ENCODE measurements around the gene RABL3. TPM values are rescaled to one million over a fixed set of nuclear protein-coding genes. Genes with fewer than 3 reads are reported as not detected.
A peak's percentile ranks its signal among the peaks of the same experiment; 100 is the strongest.

RABL3 gene
- total RNA-seq, 1 donor from 2014 or later: 12.6 TPM

DNA sequence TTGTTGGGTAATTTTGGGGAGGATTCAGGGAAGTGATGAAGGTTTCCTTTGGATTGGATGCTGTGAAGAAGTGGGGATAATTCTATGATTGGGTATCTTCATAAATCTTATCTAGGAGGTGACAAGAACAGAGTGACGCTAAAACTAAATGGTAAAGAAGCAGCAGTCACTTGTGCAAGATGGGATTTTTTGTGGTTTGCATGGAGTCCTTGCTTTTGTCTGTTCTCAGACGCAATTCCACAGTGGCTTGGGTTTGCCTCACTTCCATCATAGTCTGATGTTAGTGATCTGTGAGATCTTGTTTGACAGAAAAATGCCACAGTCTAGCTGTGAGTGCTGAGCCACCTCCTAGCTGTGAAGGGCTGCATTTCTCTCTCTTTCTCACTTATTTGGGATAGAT lies 27.1 kb upstream of the RABL3 start:
- Mint-ChIP-seq H3K27me3 (ENCODE audit: unreplicated experiment) (peaks cover 3% of the 10 kb centered on the region), H3K36me3 (ENCODE audit: unreplicated experiment) (no peaks in the 10 kb centered on the region), H3K4me3 (ENCODE audit: unreplicated experiment) (no peak overlapping the region), H3K27ac (ENCODE audit: unreplicated experiment) (no peak overlapping the region), H3K9me3 (ENCODE audit: unreplicated experiment) (peaks cover 2% of the 10 kb centered on the region), H3K4me1 (ENCODE audit: low read depth, unreplicated experiment) (peaks cover 24% of the 10 kb centered on the region)
- TF ChIP-seq, protein P1, sequence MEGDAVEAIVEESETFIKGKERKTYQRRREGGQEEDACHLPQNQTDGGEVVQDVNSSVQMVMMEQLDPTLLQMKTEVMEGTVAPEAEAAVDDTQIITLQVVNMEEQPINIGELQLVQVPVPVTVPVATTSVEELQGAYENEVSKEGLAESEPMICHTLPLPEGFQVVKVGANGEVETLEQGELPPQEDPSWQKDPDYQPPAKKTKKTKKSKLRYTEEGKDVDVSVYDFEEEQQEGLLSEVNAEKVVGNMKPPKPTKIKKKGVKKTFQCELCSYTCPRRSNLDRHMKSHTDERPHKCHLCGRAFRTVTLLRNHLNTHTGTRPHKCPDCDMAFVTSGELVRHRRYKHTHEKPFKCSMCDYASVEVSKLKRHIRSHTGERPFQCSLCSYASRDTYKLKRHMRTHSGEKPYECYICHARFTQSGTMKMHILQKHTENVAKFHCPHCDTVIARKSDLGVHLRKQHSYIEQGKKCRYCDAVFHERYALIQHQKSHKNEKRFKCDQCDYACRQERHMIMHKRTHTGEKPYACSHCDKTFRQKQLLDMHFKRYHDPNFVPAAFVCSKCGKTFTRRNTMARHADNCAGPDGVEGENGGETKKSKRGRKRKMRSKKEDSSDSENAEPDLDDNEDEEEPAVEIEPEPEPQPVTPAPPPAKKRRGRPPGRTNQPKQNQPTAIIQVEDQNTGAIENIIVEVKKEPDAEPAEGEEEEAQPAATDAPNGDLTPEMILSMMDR (IDR thresholded peaks at IDR 0.05; ENCODE audit: partially characterized antibody, unreplicated experiment): no peak
- no peak for DNase-seq

GRCh38 chr3:120767106-120767505 lies 24.8 kb upstream of the RABL3 start:
- H3K27ac Mint-ChIP-seq (ENCODE audit: unreplicated experiment): peak overlapping the region; percentile 83
- no peak overlapping the region for H3K4me3 Mint-ChIP-seq (ENCODE audit: unreplicated experiment)
- peaks cover 38% of the 10 kb centered on the region for H3K4me1 Mint-ChIP-seq (ENCODE audit: low read depth, unreplicated experiment)
- TF ChIP-seq, protein P1 (IDR thresholded peaks at IDR 0.05; ENCODE audit: partially characterized antibody, unreplicated experiment): no peak
- DNase-seq: no peak
- H3K36me3 Mint-ChIP-seq (ENCODE audit: unreplicated experiment): no peaks in the 10 kb centered on the region
- peaks cover 2% of the 10 kb centered on the region for H3K27me3 Mint-ChIP-seq (ENCODE audit: unreplicated experiment)
- H3K9me3 Mint-ChIP-seq (ENCODE audit: unreplicated experiment): peaks cover 4% of the 10 kb centered on the region

- peaks cover 2% of the 10 kb centered on the region for H3K27me3 Mint-ChIP-seq (ENCODE audit: unreplicated experiment)
- peaks cover 36% of the 10 kb centered on the region for H3K4me1 Mint-ChIP-seq (ENCODE audit: low read depth, unreplicated experiment)
- no peak for DNase-seq
- TF ChIP-seq, protein P1 (IDR thresholded peaks at IDR 0.05; ENCODE audit: partially characterized antibody, unreplicated experiment): no peak
- H3K9me3 Mint-ChIP-seq (ENCODE audit: unreplicated experiment): peaks cover 4% of the 10 kb centered on the region
- peak overlapping the region; percentile 73 for H3K4me3 Mint-ChIP-seq (ENCODE audit: unreplicated experiment)
- no peaks in the 10 kb centered on the region for H3K36me3 Mint-ChIP-seq (ENCODE audit: unreplicated experiment)
- peak overlapping the region; percentile 83 for H3K27ac Mint-ChIP-seq (ENCODE audit: unreplicated experiment)
Measured at GRCh38 chr3:120766576-120766975, 24.3 kb upstream of the RABL3 start.

- Mint-ChIP-seq H3K9me3 (ENCODE audit: unreplicated experiment) (peaks cover 2% of the 10 kb centered on the region), H3K4me3 (ENCODE audit: unreplicated experiment) (peak overlapping the region; percentile 73), H3K4me1 (ENCODE audit: low read depth, unreplicated experiment) (peaks cover 39% of the 10 kb centered on the region), H3K36me3 (ENCODE audit: unreplicated experiment) (no peaks in the 10 kb centered on the region), H3K27ac (ENCODE audit: unreplicated experiment) (peak overlapping the region; percentile 83), H3K27me3 (ENCODE audit: unreplicated experiment) (peaks cover 2% of the 10 kb centered on the region)
- DNase-seq: no peak
- TF ChIP-seq, protein P1 (IDR thresholded peaks at IDR 0.05; ENCODE audit: partially characterized antibody, unreplicated experiment): no peak
Measured at GRCh38 chr3:120765830-120766493, 23.6 kb upstream of the RABL3 start.

DNA sequence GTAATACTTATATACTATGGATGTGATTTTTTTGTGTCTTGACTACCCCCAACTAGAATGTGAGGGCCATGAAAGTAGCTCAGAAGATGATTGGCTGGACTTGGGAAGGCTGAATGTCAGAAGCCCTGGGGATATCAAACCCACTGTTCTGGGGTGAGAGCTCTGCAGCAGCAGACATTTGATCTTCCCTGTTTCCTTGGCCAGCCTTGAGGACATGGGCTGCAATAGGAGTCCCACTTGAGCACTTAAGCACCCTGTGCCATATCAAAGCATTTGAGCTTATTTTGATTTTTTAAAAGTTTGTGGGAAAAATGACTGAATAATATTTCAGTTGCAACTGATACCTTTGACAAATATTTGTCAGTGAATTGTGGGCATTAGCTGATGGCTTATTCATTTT lies 21.9 kb upstream of the RABL3 start:
- peaks cover 38% of the 10 kb centered on the region for H3K4me1 Mint-ChIP-seq (ENCODE audit: low read depth, unreplicated experiment)
- peak overlapping the region; percentile 62 for H3K4me3 Mint-ChIP-seq (ENCODE audit: unreplicated experiment)
- H3K36me3 Mint-ChIP-seq (ENCODE audit: unreplicated experiment): no peaks in the 10 kb centered on the region
- no peak for DNase-seq
- TF ChIP-seq, protein P1 (IDR thresholded peaks at IDR 0.05; ENCODE audit: partially characterized antibody, unreplicated experiment): no peak
- peaks cover 2% of the 10 kb centered on the region for H3K9me3 Mint-ChIP-seq (ENCODE audit: unreplicated experiment)
- no peak overlapping the region for H3K27ac Mint-ChIP-seq (ENCODE audit: unreplicated experiment)
- peaks cover 1% of the 10 kb centered on the region for H3K27me3 Mint-ChIP-seq (ENCODE audit: unreplicated experiment)
